Prostate gland (tissue), 2 donors: ENCODE results near the gene RGL1.

Experiments used
- POLR2A ChIP-seq: fragments of 450-650 bp; IDR thresholded peaks from one replicate; pipeline ENCODE4 v1.6.1; 2016; ENCODE audit warnings: antibody characterized with exemption, mild to moderate bottlenecking
- TF ChIP-seq, protein P1 (sequence below), 4 experiments: fragments of 200-600 bp in 2 of 4; fragments of 450-650 bp in 2 of 4; sonication (generic) in 2 of 4; IDR thresholded peaks; 1 replicate in 3 of 4; 2 replicates in 1 of 4; pipeline ENCODE4 v1.5.1; 2016 to 2019; ENCODE audit warnings: antibody characterized with exemption in 4 of 4, mild to moderate bottlenecking in 2 of 4, moderate library complexity in 2 of 4

DNA sequence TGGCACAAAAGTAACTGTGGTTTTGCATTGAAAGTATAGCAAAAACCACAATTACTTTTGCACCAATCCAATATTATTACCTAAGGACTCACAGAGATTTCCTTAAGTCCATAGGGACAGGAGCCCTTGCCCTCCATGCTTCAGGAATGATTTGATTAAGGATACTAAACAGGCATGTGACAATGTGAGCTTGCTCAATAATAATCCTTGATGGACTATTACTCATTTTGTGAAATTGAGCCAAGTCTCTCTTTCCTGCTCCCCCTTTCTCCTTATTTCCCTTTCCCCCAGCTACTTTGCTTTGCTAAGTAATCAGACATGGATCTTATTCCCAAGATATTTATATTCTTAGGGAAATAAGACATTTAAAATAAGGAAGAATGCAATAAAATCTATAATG, 21.6 kb upstream of the RGL1 start:
- TF ChIP-seq, protein P1, sequence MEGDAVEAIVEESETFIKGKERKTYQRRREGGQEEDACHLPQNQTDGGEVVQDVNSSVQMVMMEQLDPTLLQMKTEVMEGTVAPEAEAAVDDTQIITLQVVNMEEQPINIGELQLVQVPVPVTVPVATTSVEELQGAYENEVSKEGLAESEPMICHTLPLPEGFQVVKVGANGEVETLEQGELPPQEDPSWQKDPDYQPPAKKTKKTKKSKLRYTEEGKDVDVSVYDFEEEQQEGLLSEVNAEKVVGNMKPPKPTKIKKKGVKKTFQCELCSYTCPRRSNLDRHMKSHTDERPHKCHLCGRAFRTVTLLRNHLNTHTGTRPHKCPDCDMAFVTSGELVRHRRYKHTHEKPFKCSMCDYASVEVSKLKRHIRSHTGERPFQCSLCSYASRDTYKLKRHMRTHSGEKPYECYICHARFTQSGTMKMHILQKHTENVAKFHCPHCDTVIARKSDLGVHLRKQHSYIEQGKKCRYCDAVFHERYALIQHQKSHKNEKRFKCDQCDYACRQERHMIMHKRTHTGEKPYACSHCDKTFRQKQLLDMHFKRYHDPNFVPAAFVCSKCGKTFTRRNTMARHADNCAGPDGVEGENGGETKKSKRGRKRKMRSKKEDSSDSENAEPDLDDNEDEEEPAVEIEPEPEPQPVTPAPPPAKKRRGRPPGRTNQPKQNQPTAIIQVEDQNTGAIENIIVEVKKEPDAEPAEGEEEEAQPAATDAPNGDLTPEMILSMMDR (IDR thresholded peaks at IDR 0.05) = no peak
- no peak for TF ChIP-seq POLR2A
